LNCaP clone FGC (cell line): Measurements from ENCODE around the gene SERPINB2.

Source experiments
- DNase-seq: peaks from one replicate; pipeline ENCODE4 v3.0.0-alpha.2; 2011; ENCODE audit warnings: low read depth
- H3K4me3 ChIP-seq: 2 replicates; pipeline ENCODE4 v1.5.1; 2011; ENCODE audit warnings: mild to moderate bottlenecking, low read depth, low read length, control low read depth
- CTCF ChIP-seq: IDR thresholded peaks from 2 replicates; pipeline ENCODE4 v1.5.1; 2012; ENCODE audit warnings: mild to moderate bottlenecking; ENCODE audit not compliant: control insufficient read depth, insufficient read depth; ENCODE audit errors: extremely low read depth

SERPINB2 gene

GRCh38 chr18:63947051-63947790 is 59.7 kb downstream of the SERPINB2 start:
- DNase-seq: no peak
- no peak overlapping the region for H3K4me3 ChIP-seq
- no peak for TF ChIP-seq CTCF

- DNase-seq: no peak
- no peak within 1 kb of the TSS for H3K4me3 ChIP-seq
- TF ChIP-seq CTCF: no peak
Measured at GRCh38 chr18:63949068-63949737, 61.7 kb downstream of the SERPINB2 start, which contains the start of gene HMSD. Gene HMSD, plus strand, starts transcription at chr18:63949301. Its CDS starts 4,155 bp downstream, at chr18:63953456.

GRCh38 chr18:63951302-63951705 is 63.8 kb downstream of the SERPINB2 start:
- no peak overlapping the region for H3K4me3 ChIP-seq
- DNase-seq: no peak
- TF ChIP-seq CTCF: no peak
